Right atrium auricular region (tissue), 2 donors: ENCODE results near the gene CNTNAP5. TPM values are rescaled to one million over a fixed set of nuclear protein-coding genes. Genes with fewer than 3 reads are reported as not detected.

ENCODE experiments used
- DNase-seq: peaks from one replicate; pipeline ENCODE4 v3.0.0-alpha.2; 2019; ENCODE audit warnings: low spot score
- H3K27ac ChIP-seq, 2 donors: fragments of 200-600 bp; sonication (generic); 1 replicate in 1 of 2; 2 replicates in 1 of 2; pipeline ENCODE4 v1.5.1; 2016 to 2019
- H3K27me3 ChIP-seq, 2 donors: fragments of 200-600 bp; sonication (generic); one replicate each; pipeline versions ENCODE4 v1.5.1 to v1.6.0; 2017 to 2019
- H3K36me3 ChIP-seq: fragments of 200-600 bp; sonication (generic); one replicate; pipeline ENCODE4 v1.5.1; 2016
- H3K4me1 ChIP-seq, 2 donors: fragments of 200-600 bp; sonication (generic); one replicate each; pipeline versions ENCODE4 v1.5.1 to v1.6.0; 2017 to 2019
- H3K4me3 ChIP-seq, 2 donors: fragments of 200-600 bp; sonication (generic); 1 replicate in 1 of 2; 2 replicates in 1 of 2; pipeline ENCODE4 v1.5.1; 2017 to 2019; ENCODE audit warnings: mild to moderate bottlenecking in 1 of 2, moderate library complexity in 1 of 2
- H3K9me3 ChIP-seq, 2 donors: fragments of 200-600 bp; sonication (generic); one replicate each; pipeline ENCODE4 v1.5.1; 2019
- CTCF ChIP-seq, 2 donors: fragments of 200-600 bp; sonication (generic); IDR thresholded peaks; one replicate each; pipeline ENCODE4 v1.5.1; 2019; ENCODE audit warnings: antibody characterized with exemption in 2 of 2
- total RNA-seq, 2 donors: library from RNA; depleted of rRNA; stranded (reverse); fragments of >200 nt; gene quantifications; one replicate each; pipeline ENCODE4 v1.1.0, GENCODE V29; 2016

Gene CNTNAP5
- total RNA-seq, 2 donors from 2014 or later: not detected

DNA sequence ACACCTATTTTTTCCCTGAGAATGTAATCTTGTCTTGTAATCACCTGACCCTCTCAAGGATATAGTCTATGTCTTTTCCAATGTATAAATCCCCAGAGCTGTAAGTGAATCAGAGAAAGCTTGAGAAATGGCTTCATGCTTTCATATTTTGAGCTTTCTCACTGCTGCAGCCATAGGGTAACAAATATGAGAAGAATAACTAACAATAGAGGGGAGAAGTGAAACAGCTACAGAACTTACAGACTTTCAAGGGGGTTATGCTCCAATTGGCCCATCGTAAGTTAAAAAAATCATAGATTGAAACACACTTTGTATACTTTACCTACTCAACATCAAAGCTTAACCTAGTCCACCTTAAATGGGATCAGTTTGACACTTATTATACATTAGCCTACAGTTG is 111.0 kb downstream of the CNTNAP5 start:
- H3K27me3 ChIP-seq: no peaks in the 10 kb centered on the region
- no peak overlapping the region for H3K27ac ChIP-seq
- no peak overlapping the region for H3K4me3 ChIP-seq
- no peaks in the 10 kb centered on the region for H3K36me3 ChIP-seq
- no peaks in the 10 kb centered on the region for H3K4me1 ChIP-seq
- no peak for TF ChIP-seq CTCF (IDR thresholded peaks at IDR 0.05)
- H3K9me3 ChIP-seq: no peaks in the 10 kb centered on the region
- DNase-seq: no peak

GRCh38 chr2:124138076-124138475 is 113.0 kb downstream of the CNTNAP5 start:
- DNase-seq: no peak
- Histone ChIP-seq H3K27ac (no peak overlapping the region), H3K9me3 (no peaks in the 10 kb centered on the region), H3K4me1 (no peaks in the 10 kb centered on the region), H3K36me3 (no peaks in the 10 kb centered on the region), H3K4me3 (no peak overlapping the region), H3K27me3 (no peaks in the 10 kb centered on the region)
- no peak for TF ChIP-seq CTCF (IDR thresholded peaks at IDR 0.05)

DNA sequence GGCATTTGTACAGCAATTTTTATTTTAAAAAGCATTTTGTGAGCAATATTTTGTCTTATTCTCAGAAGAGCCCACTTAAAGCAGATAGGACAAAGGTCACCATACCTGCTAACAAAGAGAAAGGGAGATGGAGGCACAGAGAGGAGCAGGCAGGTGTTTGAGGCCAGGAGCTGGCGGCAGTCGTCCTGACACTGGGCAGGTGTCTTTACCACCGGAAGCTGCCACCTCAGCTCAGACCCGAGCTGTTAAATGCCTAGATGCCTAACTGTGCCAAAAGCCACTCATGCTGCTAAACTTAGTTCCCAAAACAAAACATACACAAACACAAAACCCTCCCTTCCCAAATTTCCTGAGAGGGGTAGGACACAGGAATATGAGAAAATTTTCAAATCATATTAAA is 120.9 kb downstream of the CNTNAP5 start:
- DNase-seq: no peak
- no peaks in the 10 kb centered on the region for H3K27me3 ChIP-seq
- no peak overlapping the region for H3K27ac ChIP-seq
- no peak for TF ChIP-seq CTCF (IDR thresholded peaks at IDR 0.05)
- no peaks in the 10 kb centered on the region for H3K4me1 ChIP-seq
- no peaks in the 10 kb centered on the region for H3K9me3 ChIP-seq
- no peak overlapping the region for H3K4me3 ChIP-seq
- H3K36me3 ChIP-seq: no peaks in the 10 kb centered on the region

- H3K27ac ChIP-seq: no peak overlapping the region
Observed at GRCh38 chr2:124147552-124147951, 122.5 kb downstream of the CNTNAP5 start.

GRCh38 chr2:124149571-124149970 is 124.5 kb downstream of the CNTNAP5 start:
- H3K4me1 ChIP-seq: no peaks in the 10 kb centered on the region
- TF ChIP-seq CTCF (IDR thresholded peaks at IDR 0.05): no peak
- no peak overlapping the region for H3K4me3 ChIP-seq
- no peak overlapping the region for H3K27ac ChIP-seq
- H3K27me3 ChIP-seq: no peaks in the 10 kb centered on the region
- DNase-seq: no peak
- no peaks in the 10 kb centered on the region for H3K36me3 ChIP-seq
- no peaks in the 10 kb centered on the region for H3K9me3 ChIP-seq

More at GRCh38 chr2:124147552-124147951, 122.5 kb downstream of the CNTNAP5 start:
- Histone ChIP-seq H3K27me3 (no peaks in the 10 kb centered on the region), H3K4me1 (no peaks in the 10 kb centered on the region), H3K9me3 (no peaks in the 10 kb centered on the region), H3K4me3 (no peak overlapping the region), H3K36me3 (no peaks in the 10 kb centered on the region)
- no peak for TF ChIP-seq CTCF (IDR thresholded peaks at IDR 0.05)
- no peak for DNase-seq

DNA sequence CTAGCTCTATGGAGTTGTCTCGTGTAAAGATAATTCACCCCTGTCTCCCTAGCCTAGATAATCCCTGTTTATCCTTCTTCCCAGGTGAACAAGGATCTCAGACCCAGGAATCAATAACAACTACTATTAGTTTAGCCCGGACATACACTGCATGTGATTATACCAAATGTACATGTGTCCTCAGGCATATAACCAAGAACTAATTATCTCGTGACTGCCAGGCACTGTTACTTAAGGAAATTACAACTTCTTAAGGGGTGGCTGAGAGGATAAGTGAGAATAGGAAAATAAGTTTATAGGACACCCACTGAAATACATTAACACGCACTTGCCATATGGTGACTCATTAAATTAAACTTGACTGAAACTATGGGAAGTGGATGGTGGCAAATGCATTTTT is 126.6 kb downstream of the CNTNAP5 start:
- TF ChIP-seq CTCF (IDR thresholded peaks at IDR 0.05): no peak
- H3K4me3 ChIP-seq: no peak overlapping the region
- H3K4me1 ChIP-seq: no peaks in the 10 kb centered on the region
- no peaks in the 10 kb centered on the region for H3K9me3 ChIP-seq
- no peaks in the 10 kb centered on the region for H3K27me3 ChIP-seq
- no peak for DNase-seq
- H3K36me3 ChIP-seq: no peaks in the 10 kb centered on the region
- H3K27ac ChIP-seq: no peak overlapping the region
